NB4 (cell line): Measurements from ENCODE around the gene EHBP1L1.
A peak's percentile ranks its signal among the peaks of the same experiment; 100 is the strongest.

Source experiments
- DNase-seq: peaks from one replicate; pipeline ENCODE4 v3.0.0; 2010; ENCODE audit warnings: low read depth
- H3K4me3 ChIP-seq: one replicate; pipeline ENCODE4 v1.5.1; 2011; ENCODE audit warnings: mild to moderate bottlenecking, low read depth, low read length, moderate library complexity
- MYC ChIP-seq: IDR thresholded peaks from 2 replicates; pipeline ENCODE4 v1.6.1; 2011; ENCODE audit warnings: low read depth, low read length
- POLR2A ChIP-seq: IDR thresholded peaks from 2 replicates; pipeline ENCODE4 v1.6.1; 2011; ENCODE audit warnings: mild to moderate bottlenecking; ENCODE audit not compliant: insufficient read length; ENCODE audit errors: extremely low read depth
- TF ChIP-seq, protein P1 (sequence below): IDR thresholded peaks from one replicate; pipeline ENCODE4 v1.5.1; 2012; ENCODE audit warnings: low read depth, low read length
- TF ChIP-seq, protein P2 (sequence below): IDR thresholded peaks from 2 replicates; pipeline ENCODE4 v1.6.1; 2011; ENCODE audit warnings: low read depth, low read length

EHBP1L1 gene

DNA sequence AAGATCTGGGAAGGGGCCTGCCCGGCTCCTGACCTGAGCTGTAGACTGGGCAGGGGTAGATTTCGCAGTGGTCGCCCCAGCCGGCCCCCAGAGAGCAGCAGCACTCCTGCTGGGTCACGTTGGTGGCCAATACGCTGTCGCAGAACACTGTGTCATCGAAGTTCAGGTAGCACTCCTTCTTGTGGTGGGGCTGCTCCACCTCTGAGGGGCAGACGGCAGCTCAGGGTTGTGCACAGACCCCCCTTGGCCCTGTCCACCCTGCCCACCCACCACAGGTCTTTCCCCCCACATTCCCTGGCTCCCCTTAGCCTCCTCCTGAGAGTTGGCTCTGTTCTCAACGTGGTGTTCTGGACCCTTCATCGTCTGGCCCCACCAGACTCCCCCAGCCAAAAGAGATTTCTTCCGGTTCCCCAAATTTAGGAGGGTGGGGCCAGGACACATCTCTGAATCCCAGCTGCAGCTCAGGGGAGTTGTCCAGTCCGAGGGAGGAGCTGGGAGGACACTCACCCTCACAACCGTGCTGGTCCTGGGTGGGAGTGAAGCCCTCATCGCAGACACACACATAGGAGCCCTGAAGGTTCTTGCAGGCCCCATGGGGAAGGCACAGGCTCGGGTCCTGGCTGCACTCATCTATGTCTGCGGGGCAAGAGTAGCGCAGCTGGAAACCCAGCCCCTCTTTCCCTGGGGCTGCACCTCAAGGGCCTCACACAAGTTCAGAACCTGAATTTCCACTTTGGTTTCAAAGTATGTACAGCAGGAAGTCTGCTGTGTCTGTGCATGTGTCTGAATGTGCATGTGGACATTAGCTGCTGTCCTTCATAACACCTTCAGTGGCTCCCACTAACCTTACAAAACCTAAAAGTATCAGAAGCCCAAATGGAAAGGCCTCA is 34.5 kb upstream of the EHBP1L1 start:
- peak overlapping the region; percentile 52 for H3K4me3 ChIP-seq
- TF ChIP-seq, protein P1, sequence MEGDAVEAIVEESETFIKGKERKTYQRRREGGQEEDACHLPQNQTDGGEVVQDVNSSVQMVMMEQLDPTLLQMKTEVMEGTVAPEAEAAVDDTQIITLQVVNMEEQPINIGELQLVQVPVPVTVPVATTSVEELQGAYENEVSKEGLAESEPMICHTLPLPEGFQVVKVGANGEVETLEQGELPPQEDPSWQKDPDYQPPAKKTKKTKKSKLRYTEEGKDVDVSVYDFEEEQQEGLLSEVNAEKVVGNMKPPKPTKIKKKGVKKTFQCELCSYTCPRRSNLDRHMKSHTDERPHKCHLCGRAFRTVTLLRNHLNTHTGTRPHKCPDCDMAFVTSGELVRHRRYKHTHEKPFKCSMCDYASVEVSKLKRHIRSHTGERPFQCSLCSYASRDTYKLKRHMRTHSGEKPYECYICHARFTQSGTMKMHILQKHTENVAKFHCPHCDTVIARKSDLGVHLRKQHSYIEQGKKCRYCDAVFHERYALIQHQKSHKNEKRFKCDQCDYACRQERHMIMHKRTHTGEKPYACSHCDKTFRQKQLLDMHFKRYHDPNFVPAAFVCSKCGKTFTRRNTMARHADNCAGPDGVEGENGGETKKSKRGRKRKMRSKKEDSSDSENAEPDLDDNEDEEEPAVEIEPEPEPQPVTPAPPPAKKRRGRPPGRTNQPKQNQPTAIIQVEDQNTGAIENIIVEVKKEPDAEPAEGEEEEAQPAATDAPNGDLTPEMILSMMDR: no peak
- TF ChIP-seq, protein P2, sequence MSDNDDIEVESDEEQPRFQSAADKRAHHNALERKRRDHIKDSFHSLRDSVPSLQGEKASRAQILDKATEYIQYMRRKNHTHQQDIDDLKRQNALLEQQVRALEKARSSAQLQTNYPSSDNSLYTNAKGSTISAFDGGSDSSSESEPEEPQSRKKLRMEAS: no peak
- TF ChIP-seq POLR2A: no peak
- no peak for TF ChIP-seq MYC
- no peak for DNase-seq

DNA sequence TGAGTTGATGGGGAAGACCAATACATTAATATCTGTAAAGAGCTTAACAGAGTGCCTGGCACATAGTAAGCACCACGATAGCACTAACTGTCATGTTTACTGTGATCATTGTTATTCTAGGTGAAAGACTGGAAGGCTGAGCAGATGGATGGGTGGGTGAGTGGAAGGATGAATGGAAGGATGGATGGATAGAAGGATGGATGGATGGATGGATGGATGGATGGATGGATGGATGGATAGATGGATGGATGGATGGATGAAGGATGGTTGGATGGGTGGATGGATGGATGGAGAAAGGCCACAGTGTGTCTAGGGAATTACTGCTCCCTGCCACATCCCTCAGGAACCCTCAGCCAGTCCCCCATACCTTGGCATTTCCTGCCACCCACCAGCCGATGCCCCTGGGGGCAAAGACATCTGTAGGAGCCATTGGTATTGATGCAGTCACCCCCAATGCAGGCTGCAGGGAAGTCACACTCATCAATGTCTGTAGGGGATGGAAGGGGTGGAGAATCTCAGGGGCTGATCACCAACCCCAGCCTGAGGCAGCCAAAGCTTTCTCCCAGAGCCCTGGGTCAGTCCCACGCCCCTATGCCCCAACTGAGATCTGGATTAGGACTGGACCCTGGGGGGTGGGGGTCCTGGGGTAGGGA is 33.0 kb upstream of the EHBP1L1 start:
- TF ChIP-seq, protein P2: no peak
- no peak for TF ChIP-seq POLR2A
- no peak for TF ChIP-seq MYC
- TF ChIP-seq, protein P1: no peak
- DNase-seq: no peak
- no peak overlapping the region for H3K4me3 ChIP-seq

DNA sequence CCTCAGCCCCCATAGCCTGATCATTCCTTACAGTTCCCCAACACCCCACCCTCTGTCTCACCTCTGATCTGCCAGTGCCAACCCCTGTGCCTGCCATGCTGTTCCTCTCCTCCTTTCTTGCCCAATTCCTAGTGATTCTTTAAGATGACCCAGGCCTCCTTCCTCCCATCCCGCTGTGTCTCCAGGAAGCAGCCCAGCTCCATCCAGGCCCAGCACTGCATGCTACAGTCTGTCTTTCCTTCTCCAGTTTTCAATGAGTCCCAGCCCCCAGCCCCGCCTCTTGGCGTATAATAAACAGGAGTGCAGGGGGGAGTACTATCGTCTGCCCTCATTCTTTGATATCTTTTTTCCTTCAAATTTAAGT is 30.0 kb upstream of the EHBP1L1 start:
- TF ChIP-seq, protein P1: no peak
- TF ChIP-seq POLR2A (no peak), MYC (no peak)
- TF ChIP-seq, protein P2: no peak
- H3K4me3 ChIP-seq: peak overlapping the region; percentile 43

DNA sequence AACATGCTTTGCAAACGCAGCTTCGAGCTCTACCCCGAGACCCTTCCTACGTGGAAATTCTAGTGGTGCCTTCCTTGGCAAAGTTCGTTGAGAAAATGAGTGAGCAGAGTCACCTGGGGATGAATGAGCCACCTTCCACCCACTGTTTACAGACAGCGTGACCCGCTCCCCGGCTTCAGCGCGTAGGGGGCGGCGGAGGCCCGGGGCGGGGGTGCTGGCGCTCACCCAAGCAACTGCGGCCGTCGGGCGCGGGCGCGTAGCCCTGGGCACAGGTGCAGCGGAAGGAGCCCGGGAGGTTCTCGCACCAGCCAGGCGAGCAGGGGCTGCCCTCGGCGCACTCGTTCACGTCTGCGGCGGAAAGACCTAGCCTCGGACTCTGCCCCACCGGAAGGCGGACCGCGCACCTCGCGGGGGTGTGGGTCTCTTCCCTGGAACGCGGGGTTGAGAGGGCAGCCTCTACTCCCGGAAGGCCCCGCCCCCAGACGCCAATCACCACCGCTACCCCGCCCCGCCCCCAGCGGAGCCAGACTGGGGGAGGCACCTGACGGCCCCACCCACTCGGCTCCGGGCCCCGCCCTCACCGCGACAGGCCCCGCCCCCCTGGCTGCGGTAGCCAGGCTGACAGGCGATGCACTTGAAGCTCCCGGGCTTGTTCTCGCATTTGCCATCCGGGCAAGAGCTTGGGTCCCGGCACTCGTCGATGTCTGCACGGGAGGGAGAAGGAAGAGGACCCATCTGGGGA is 29.5 kb upstream of the EHBP1L1 start:
- no peak for TF ChIP-seq POLR2A
- TF ChIP-seq, protein P2: peak; percentile 32; the same call in 1 of the 2 replicates
- TF ChIP-seq, protein P1: no peak
- TF ChIP-seq MYC: 0 out of 2 replicates have a peak, but pooled peaks have one; percentile 23
- DNase-seq: peak; percentile 91
- H3K4me3 ChIP-seq: peak overlapping the region; percentile 43

More for the DNA sequence above, 30.0 kb upstream of the EHBP1L1 start:
- DNase-seq: no peak

DNA sequence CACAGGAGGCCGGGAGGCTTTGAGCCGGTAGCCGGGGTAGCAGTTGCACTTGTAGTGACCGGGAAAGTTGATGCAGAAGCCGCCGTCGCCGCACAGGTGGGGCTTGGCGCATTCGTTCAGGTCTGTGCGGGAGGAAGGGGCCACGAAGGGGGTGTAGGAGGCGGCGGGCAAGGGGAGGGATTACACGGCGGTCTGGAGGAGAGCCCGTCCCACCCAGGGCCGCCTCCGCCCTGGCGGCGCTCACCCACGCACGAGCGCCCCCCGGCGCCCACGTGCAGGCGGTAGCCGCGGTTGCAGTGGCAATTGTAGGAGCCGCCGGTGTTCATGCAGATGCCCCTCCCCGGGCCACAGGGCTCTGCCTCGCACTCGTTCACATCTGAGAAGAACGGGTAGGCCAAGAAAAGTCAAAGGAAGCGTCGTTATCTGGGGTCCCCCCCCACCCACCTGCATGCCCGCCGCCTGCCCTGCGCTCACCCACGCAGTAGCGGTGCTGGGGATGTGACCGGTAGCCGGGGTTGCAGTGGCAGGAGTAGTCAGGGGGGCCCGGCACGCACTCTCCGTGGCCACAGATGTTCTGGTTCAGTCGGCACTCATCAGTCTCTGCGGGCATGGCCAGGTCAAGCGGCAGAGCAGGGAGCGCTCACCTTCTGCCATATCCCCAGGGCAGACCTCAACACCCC is 28.3 kb upstream of the EHBP1L1 start:
- DNase-seq: no peak
- no peak for TF ChIP-seq POLR2A
- TF ChIP-seq, protein P1: peak; percentile 19
- no peak overlapping the region for H3K4me3 ChIP-seq
